Activated effector memory CD4-positive, alpha-beta T cell treated with anti-CD3 and anti-CD28 coated beads, Interleukin-2, amount 50 U/mL, for 16 hours (primary cell): Measurements from ENCODE around the gene GPR68.
"Not testable (repeated sequence)": the region's sequence is repeated elsewhere in the genome, so short reads cannot be mapped to it uniquely, and the experiment has no call there.

Experiments used
- DNase-seq: peaks from one replicate; pipeline ENCODE4 v3.0.0-alpha.2; 2020

GPR68 gene

GRCh38 chr14:91187271-91187670, 57.2 kb downstream of the GPR68 start:
- no peak for DNase-seq

DNA sequence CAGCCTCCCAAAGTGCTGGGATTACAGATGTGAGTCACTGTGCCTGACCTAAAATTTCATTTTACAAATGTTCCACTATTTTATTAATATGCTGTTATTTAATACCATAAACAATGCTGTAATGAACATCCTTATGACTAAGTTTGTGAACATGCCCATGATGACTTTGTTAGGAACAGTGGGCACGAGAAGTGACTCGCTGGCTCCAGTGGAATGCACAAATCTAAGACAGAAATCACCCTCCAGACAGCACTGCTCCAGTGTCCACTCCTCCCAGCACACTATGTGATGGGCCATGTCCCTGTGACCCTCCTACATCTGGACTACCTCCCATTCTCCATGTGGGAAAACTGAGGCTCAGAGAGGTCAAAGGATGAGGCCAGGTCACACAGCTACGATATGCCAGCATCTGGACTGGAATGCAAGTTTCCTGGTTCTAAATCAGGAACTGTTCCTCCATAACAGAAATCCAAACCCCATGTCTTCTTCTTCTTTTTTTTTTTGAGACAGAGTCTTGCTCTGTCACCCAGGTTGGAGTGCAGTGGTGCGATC, 57.9 kb downstream of the GPR68 start:
- no peak for DNase-seq

- no peak for DNase-seq
Measured at GRCh38 chr14:91185721-91186120, 58.8 kb downstream of the GPR68 start.

GRCh38 chr14:91184559-91184958, 59.9 kb downstream of the GPR68 start:
- no peak for DNase-seq

DNA sequence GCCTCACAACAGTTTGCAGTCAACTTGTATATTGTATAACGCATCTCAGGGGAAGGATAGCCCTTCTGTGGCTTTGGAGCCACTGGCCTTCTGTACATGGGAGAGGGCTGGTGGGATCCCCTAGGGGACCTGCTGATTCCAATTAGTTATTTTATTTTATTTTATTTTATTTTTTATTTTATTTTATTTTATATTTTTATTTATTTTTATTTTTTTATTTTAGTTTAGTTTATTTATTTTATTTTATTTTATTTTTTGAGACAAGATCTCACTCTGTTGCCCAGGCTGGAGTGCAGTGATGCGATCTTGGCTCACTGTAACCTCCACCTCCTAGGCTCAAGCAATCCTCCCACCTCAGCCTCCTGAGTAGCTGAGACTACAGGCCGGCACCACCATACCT, 61.8 kb downstream of the GPR68 start:
- DNase-seq: not testable (repeated sequence)
